ENCODE results near the gene TAMALIN.

Gene TAMALIN

GRCh38 chr12:51992246-51992645 is 14.5 kb upstream of the TAMALIN start:
- H3K9me2 ChIP-seq (replicated peaks; ENCODE audit: insufficient read depth, low read length): no peaks in the 10 kb centered on the region

GRCh38 chr12:51994539-51994820 is 12.3 kb upstream of the TAMALIN start:
- no peak overlapping the region for H3K27ac ChIP-seq (ENCODE audit: low read length)
- TF ChIP-seq EZH2phosphoT487 (IDR thresholded peaks at IDR 0.05; ENCODE audit: low read length) (no peak), EZH2 (optimal IDR thresholded peaks at IDR 0.05; ENCODE audit: low read depth, low read length) (no peak), CTCF (IDR thresholded peaks at IDR 0.05; ENCODE audit: low read length) (no peak)
- no peak overlapping the region for H2AFZ ChIP-seq (ENCODE audit: low read length)
- no peaks in the 10 kb centered on the region for H3F3A ChIP-seq (ENCODE audit: insufficient read depth, low read length)
- H3K4me3 ChIP-seq (ENCODE audit: low read length): no peak overlapping the region
- H3K9me3 ChIP-seq (replicated peaks; ENCODE audit: insufficient read depth, low read length): no peaks in the 10 kb centered on the region
- H3K27me3 ChIP-seq (replicated peaks; ENCODE audit: insufficient read depth, low read length): no peaks in the 10 kb centered on the region
- H3K9me2 ChIP-seq (replicated peaks; ENCODE audit: insufficient read depth, low read length): no peaks in the 10 kb centered on the region
- H3K36me3 ChIP-seq (replicated peaks; ENCODE audit: insufficient read depth, low read length): no peaks in the 10 kb centered on the region
- DNase-seq: no peak
- H3K4me2 ChIP-seq (ENCODE audit: low read depth, low read length): no peak overlapping the region
- H3K4me1 ChIP-seq (ENCODE audit: low read length): no peaks in the 10 kb centered on the region
- H3K9ac ChIP-seq (ENCODE audit: low read length): no peak overlapping the region
- no peaks in the 10 kb centered on the region for H3K79me2 ChIP-seq (ENCODE audit: low read length)
- H4K20me1 ChIP-seq (ENCODE audit: insufficient read depth, low read length): no peaks in the 10 kb centered on the region

More at GRCh38 chr12:51992246-51992645, 14.5 kb upstream of the TAMALIN start:
- no peak overlapping the region for H2AFZ ChIP-seq (ENCODE audit: low read length)
- H3K4me3 ChIP-seq (ENCODE audit: low read length): no peak overlapping the region
- no peaks in the 10 kb centered on the region for H3K27me3 ChIP-seq (replicated peaks; ENCODE audit: insufficient read depth, low read length)
- TF ChIP-seq EZH2 (optimal IDR thresholded peaks at IDR 0.05; ENCODE audit: low read depth, low read length) (no peak), CTCF (IDR thresholded peaks at IDR 0.05; ENCODE audit: low read length) (no peak), EZH2phosphoT487 (IDR thresholded peaks at IDR 0.05; ENCODE audit: low read length) (no peak)
- no peak for DNase-seq
- no peaks in the 10 kb centered on the region for H3K79me2 ChIP-seq (ENCODE audit: low read length)
- H3K36me3 ChIP-seq (replicated peaks; ENCODE audit: insufficient read depth, low read length): no peaks in the 10 kb centered on the region
- no peak overlapping the region for H3K9ac ChIP-seq (ENCODE audit: low read length)
- H3F3A ChIP-seq (ENCODE audit: insufficient read depth, low read length): no peaks in the 10 kb centered on the region
- no peaks in the 10 kb centered on the region for H3K4me1 ChIP-seq (ENCODE audit: low read length)
- H3K9me3 ChIP-seq (replicated peaks; ENCODE audit: insufficient read depth, low read length): no peaks in the 10 kb centered on the region
- H4K20me1 ChIP-seq (ENCODE audit: insufficient read depth, low read length): no peaks in the 10 kb centered on the region
- H3K27ac ChIP-seq (ENCODE audit: low read length): no peak overlapping the region
- H3K4me2 ChIP-seq (ENCODE audit: low read depth, low read length): no peak overlapping the region

- no peaks in the 10 kb centered on the region for H3K9me2 ChIP-seq (replicated peaks; ENCODE audit: insufficient read depth, low read length)
- DNase-seq: no peak
Measured at GRCh38 chr12:51994959-51995358, 11.8 kb upstream of the TAMALIN start.

More at GRCh38 chr12:51994959-51995358, 11.8 kb upstream of the TAMALIN start:
- TF ChIP-seq CTCF (IDR thresholded peaks at IDR 0.05; ENCODE audit: low read length): no peak
- Histone ChIP-seq H3K27me3 (replicated peaks; ENCODE audit: insufficient read depth, low read length) (no peaks in the 10 kb centered on the region), H3K4me3 (ENCODE audit: low read length) (no peak overlapping the region), H3K79me2 (ENCODE audit: low read length) (no peaks in the 10 kb centered on the region), H3K4me1 (ENCODE audit: low read length) (no peaks in the 10 kb centered on the region), H3K36me3 (replicated peaks; ENCODE audit: insufficient read depth, low read length) (no peaks in the 10 kb centered on the region), H3K9ac (ENCODE audit: low read length) (no peak overlapping the region), H3K9me3 (replicated peaks; ENCODE audit: insufficient read depth, low read length) (no peaks in the 10 kb centered on the region), H3K27ac (ENCODE audit: low read length) (no peak overlapping the region), H3F3A (ENCODE audit: insufficient read depth, low read length) (no peaks in the 10 kb centered on the region), H2AFZ (ENCODE audit: low read length) (no peak overlapping the region), H3K4me2 (ENCODE audit: low read depth, low read length) (no peak overlapping the region), H4K20me1 (ENCODE audit: insufficient read depth, low read length) (no peaks in the 10 kb centered on the region)

Measured in MM.1S (cell line).